Mesodermal cell (in vitro differentiated cells): ENCODE results near the gene MLX. TPM values are rescaled to one million over a fixed set of nuclear protein-coding genes. Genes with fewer than 3 reads are reported as not detected.

Experiments used
- H3K27ac ChIP-seq: 2 replicates; pipeline ENCODE4 v1.7.0; 2013; ENCODE audit warnings: mild to moderate bottlenecking, low read depth, low read length, moderate library complexity; ENCODE audit not compliant: severe bottlenecking
- H3K36me3 ChIP-seq: 2 replicates; pipeline ENCODE4 v1.7.1; 2013; ENCODE audit warnings: mild to moderate bottlenecking, low read length, moderate library complexity; ENCODE audit not compliant: control insufficient read depth, insufficient read depth
- H3K4me1 ChIP-seq: one replicate; pipeline ENCODE4 v1.7.1; 2013; ENCODE audit warnings: mild to moderate bottlenecking, low read length; ENCODE audit not compliant: insufficient read depth, control insufficient read depth, poor library complexity, severe bottlenecking
- H3K4me3 ChIP-seq: 2 replicates; pipeline ENCODE4 v1.7.0; 2013; ENCODE audit warnings: low read length, control low read depth, mild to moderate bottlenecking; ENCODE audit not compliant: insufficient read depth, poor library complexity, severe bottlenecking; ENCODE audit errors: extremely low read depth
- H3K9me3 ChIP-seq: 2 replicates; pipeline ENCODE4 v1.7.1; 2013; ENCODE audit warnings: mild to moderate bottlenecking, low read length, moderate library complexity; ENCODE audit not compliant: control insufficient read depth
- WGBS, 2 experiments: methylation state at CpG; one replicate each; pipeline ENCODE4 v1.1.5; 2013; ENCODE audit warnings: missing lambda C conversion rate in 2 of 2; ENCODE audit not compliant: insufficient coverage in 2 of 2; 5-methylcytosine and 5-hydroxymethylcytosine counted together
- polyA plus RNA-seq, 2 experiments: library from polyadenylated mRNA; stranded (reverse); fragments of 50-300 nt; gene quantifications; one replicate each; pipeline ENCODE4 v1.2.3, GENCODE V29; 2013

The MLX gene
- polyA plus RNA-seq (2013, experiment 1 of 2) = 39.2 TPM
- polyA plus RNA-seq (2013, experiment 2 of 2) = 34.6 TPM

- Histone ChIP-seq H3K4me3 (peak within 1 kb of the TSS; percentile 83), H3K9me3 (no peaks in the 10 kb centered on the region), H3K4me1 (peaks cover 21% of the 10 kb centered on the region), H3K27ac (peak within 1 kb of the TSS; percentile 69), H3K36me3 (peaks cover 71% of the 10 kb centered on the region)
- 1 to 2% methylated on average over 40 to 60 of the region's 72 CpGs for WGBS, 2 experiments
Observed at GRCh38 chr17:42566883-42567573, at the start of gene MLX. Gene MLX (plus strand): TSS chr17:42567100. CDS start chr17:42567125, 25 bp downstream.

- Histone ChIP-seq H3K4me1 (peaks cover 58% of the 10 kb centered on the region), H3K4me3 (no peak overlapping the region), H3K36me3 (peaks cover 26% of the 10 kb centered on the region), H3K27ac (no peak overlapping the region), H3K9me3 (no peaks in the 10 kb centered on the region)
- WGBS, 2 experiments = 5 to 32% methylated on average over 5 of the region's 9 CpGs
Observed at GRCh38 chr17:42517516-42517915, 49.4 kb upstream of the MLX start.

- no peak overlapping the region for H3K4me3 ChIP-seq
- no peaks in the 10 kb centered on the region for H3K9me3 ChIP-seq
- peak overlapping the region; percentile 100 for H3K27ac ChIP-seq
- peaks cover 30% of the 10 kb centered on the region for H3K36me3 ChIP-seq
- peaks cover 61% of the 10 kb centered on the region for H3K4me1 ChIP-seq
- 89 to 95% methylated on average over 5 of the region's 9 CpGs for WGBS, 2 experiments
Observed at GRCh38 chr17:42518046-42518754, 48.7 kb upstream of the MLX start.

- Histone ChIP-seq H3K36me3 (peaks cover 26% of the 10 kb centered on the region), H3K27ac (peak overlapping the region; percentile 100), H3K4me1 (peaks cover 64% of the 10 kb centered on the region), H3K9me3 (no peaks in the 10 kb centered on the region), H3K4me3 (no peak overlapping the region)
- 100% methylated on average over 2 of the region's 6 CpGs for WGBS, 2 experiments
Observed at GRCh38 chr17:42518755-42519545, 48.0 kb upstream of the MLX start.

GRCh38 chr17:42519546-42520491, 47.1 kb upstream of the MLX start:
- Histone ChIP-seq H3K9me3 (no peaks in the 10 kb centered on the region), H3K4me3 (peak overlapping the region; percentile 15), H3K36me3 (peaks cover 26% of the 10 kb centered on the region), H3K4me1 (peaks cover 64% of the 10 kb centered on the region), H3K27ac (peak overlapping the region; percentile 100)
- 24 to 29% methylated on average over 6 to 8 of the region's 12 CpGs for WGBS, 2 experiments

GRCh38 chr17:42520540-42520951, 46.4 kb upstream of the MLX start:
- Histone ChIP-seq H3K4me3 (no peak overlapping the region), H3K4me1 (peaks cover 63% of the 10 kb centered on the region), H3K27ac (peak overlapping the region; percentile 100), H3K36me3 (peaks cover 24% of the 10 kb centered on the region), H3K9me3 (no peaks in the 10 kb centered on the region)
- 49 to 57% methylated on average over 6 to 8 of the region's 9 CpGs for WGBS, 2 experiments

- H3K4me1 ChIP-seq = peaks cover 58% of the 10 kb centered on the region
- peak overlapping the region; percentile 100 for H3K27ac ChIP-seq
- WGBS, 2 experiments = 90 to 94% methylated on average over 2 to 3 of the region's 8 CpGs
- H3K36me3 ChIP-seq = peaks cover 21% of the 10 kb centered on the region
- no peak overlapping the region for H3K4me3 ChIP-seq
- H3K9me3 ChIP-seq = no peaks in the 10 kb centered on the region
Observed at GRCh38 chr17:42521036-42521435, 45.9 kb upstream of the MLX start.

GRCh38 chr17:42521666-42522262, 45.1 kb upstream of the MLX start:
- H3K4me1 ChIP-seq = peaks cover 53% of the 10 kb centered on the region
- WGBS, 2 experiments = 98 to 99% methylated on average over 7 to 11 of the region's 11 CpGs
- H3K36me3 ChIP-seq = peaks cover 16% of the 10 kb centered on the region
- no peak overlapping the region for H3K4me3 ChIP-seq
- H3K9me3 ChIP-seq = no peaks in the 10 kb centered on the region
- H3K27ac ChIP-seq = peak overlapping the region; percentile 100

GRCh38 chr17:42522263-42522790, 44.6 kb upstream of the MLX start:
- H3K4me1 ChIP-seq = peaks cover 56% of the 10 kb centered on the region
- no peaks in the 10 kb centered on the region for H3K9me3 ChIP-seq
- WGBS, 2 experiments = 92 to 94% methylated on average over 7 of the region's 9 CpGs
- no peak overlapping the region for H3K4me3 ChIP-seq
- H3K27ac ChIP-seq = no peak overlapping the region
- peaks cover 15% of the 10 kb centered on the region for H3K36me3 ChIP-seq
